Activated T-cell treated with anti-CD3 and anti-CD28 coated beads for 1 hour (primary cell): Measurements from ENCODE around the gene NANOS2.
"Not testable (repeated sequence)": the region's sequence is repeated elsewhere in the genome, so short reads cannot be mapped to it uniquely, and the experiment has no call there.

ENCODE experiments used
- DNase-seq: peaks from one replicate; pipeline ENCODE4 v3.0.0-alpha.2; 2020; ENCODE audit warnings: low read depth

The NANOS2 gene

GRCh38 chr19:45927565-45928261, 13.1 kb upstream of the NANOS2 start:
- peak; percentile 79 for DNase-seq

GRCh38 chr19:45924891-45925447, 10.4 kb upstream of the NANOS2 start:
- DNase-seq: no peak

- DNase-seq: no peak
Observed at GRCh38 chr19:45922281-45922680, 7.7 kb upstream of the NANOS2 start.

- DNase-seq: no peak
Observed at GRCh38 chr19:45920458-45920857, 5.9 kb upstream of the NANOS2 start.

GRCh38 chr19:45919678-45920077, 5.1 kb upstream of the NANOS2 start:
- no peak for DNase-seq

- DNase-seq: no peak
Observed at GRCh38 chr19:45918721-45919120, 4.1 kb upstream of the NANOS2 start.

- DNase-seq: no peak
Observed at GRCh38 chr19:45917421-45918091, 3.0 kb upstream of the NANOS2 start.

GRCh38 chr19:45911291-45911690, 3.3 kb downstream of the NANOS2 start:
- DNase-seq: no peak

- no peak for DNase-seq
Observed at GRCh38 chr19:45908956-45909355, 5.6 kb downstream of the NANOS2 start.

GRCh38 chr19:45906221-45906620, 8.4 kb downstream of the NANOS2 start:
- no peak for DNase-seq

GRCh38 chr19:45905011-45905410, 9.6 kb downstream of the NANOS2 start:
- no peak for DNase-seq

- peak; percentile 100 for DNase-seq
Observed at GRCh38 chr19:45902651-45903625, 11.6 kb downstream of the NANOS2 start.

- no peak for DNase-seq
Observed at GRCh38 chr19:45901912-45902650, 12.5 kb downstream of the NANOS2 start, which contains the start of gene MYPOP. Gene MYPOP, minus strand, starts transcription at chr19:45902613. Its CDS starts 840 bp downstream, at chr19:45901773.

GRCh38 chr19:45901432-45901911, 13.1 kb downstream of the NANOS2 start:
- DNase-seq: no peak

GRCh38 chr19:45900738-45901431, 13.7 kb downstream of the NANOS2 start:
- DNase-seq: no peak

GRCh38 chr19:45899919-45900589, 14.5 kb downstream of the NANOS2 start:
- DNase-seq: no peak

GRCh38 chr19:45899253-45899652, 15.3 kb downstream of the NANOS2 start:
- DNase-seq: no peak

- DNase-seq: no peak
Observed at GRCh38 chr19:45897261-45897812, 17.2 kb downstream of the NANOS2 start.

GRCh38 chr19:45895983-45896599, 18.5 kb downstream of the NANOS2 start:
- not testable (repeated sequence) for DNase-seq
